ENCODE results near the gene DEPDC5. TPM values are rescaled to one million over a fixed set of nuclear protein-coding genes. Genes with fewer than 3 reads are reported as not detected.
A peak's percentile ranks its signal among the peaks of the same experiment; 100 is the strongest.

DEPDC5 gene
- total and polyA plus RNA-seq, 9 of the 15 experiments (the other 6 are each of a cell fraction or from before 2014, with no cell fraction given): 2.3 to 12.3 (median 10.7) TPM

DNA sequence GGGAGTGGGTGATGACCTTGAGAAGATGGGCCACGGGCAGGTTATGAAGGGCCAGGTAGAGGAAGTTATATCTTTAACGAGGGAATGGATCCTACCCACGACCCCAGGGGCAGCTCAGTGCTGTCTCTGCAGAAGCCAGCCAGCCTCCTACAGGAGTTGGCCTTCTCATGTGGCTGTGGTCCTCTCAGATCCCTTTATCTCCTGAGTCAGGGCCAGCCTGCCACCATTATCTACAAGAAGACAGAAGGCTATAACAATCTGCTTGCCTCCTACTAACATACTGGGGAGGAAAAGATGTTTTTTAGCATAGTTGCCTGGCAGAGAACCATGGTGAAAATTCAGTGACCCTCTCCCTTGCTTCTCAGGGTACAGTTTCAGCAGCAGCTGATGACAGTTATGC, 183.5 kb downstream of the DEPDC5 start (continued):
- TF ChIP-seq, protein P1, sequence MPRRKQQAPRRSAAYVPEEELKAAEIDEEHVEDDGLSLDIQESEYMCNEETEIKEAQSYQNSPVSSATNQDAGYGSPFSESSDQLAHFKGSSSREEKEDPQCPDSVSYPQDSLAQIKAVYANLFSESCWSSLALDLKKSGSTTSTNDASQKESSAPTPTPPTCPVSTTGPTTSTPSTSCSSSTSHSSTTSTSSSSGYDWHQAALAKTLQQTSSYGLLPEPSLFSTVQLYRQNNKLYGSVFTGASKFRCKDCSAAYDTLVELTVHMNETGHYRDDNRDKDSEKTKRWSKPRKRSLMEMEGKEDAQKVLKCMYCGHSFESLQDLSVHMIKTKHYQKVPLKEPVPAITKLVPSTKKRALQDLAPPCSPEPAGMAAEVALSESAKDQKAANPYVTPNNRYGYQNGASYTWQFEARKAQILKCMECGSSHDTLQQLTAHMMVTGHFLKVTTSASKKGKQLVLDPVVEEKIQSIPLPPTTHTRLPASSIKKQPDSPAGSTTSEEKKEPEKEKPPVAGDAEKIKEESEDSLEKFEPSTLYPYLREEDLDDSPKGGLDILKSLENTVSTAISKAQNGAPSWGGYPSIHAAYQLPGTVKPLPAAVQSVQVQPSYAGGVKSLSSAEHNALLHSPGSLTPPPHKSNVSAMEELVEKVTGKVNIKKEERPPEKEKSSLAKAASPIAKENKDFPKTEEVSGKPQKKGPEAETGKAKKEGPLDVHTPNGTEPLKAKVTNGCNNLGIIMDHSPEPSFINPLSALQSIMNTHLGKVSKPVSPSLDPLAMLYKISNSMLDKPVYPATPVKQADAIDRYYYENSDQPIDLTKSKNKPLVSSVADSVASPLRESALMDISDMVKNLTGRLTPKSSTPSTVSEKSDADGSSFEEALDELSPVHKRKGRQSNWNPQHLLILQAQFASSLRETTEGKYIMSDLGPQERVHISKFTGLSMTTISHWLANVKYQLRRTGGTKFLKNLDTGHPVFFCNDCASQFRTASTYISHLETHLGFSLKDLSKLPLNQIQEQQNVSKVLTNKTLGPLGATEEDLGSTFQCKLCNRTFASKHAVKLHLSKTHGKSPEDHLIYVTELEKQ (CRISPR knock-in tag; IDR thresholded peaks at IDR 0.05): no peak
- TF ChIP-seq GATAD2B (IDR thresholded peaks at IDR 0.05; ENCODE audit: borderline replicate concordance) (no peak), HNRNPH1 (optimal IDR thresholded peaks at IDR 0.05; ENCODE audit: low read depth, low read length) (no peak), DNMT1 (IDR thresholded peaks at IDR 0.05) (no peak), XRCC5 (IDR thresholded peaks at IDR 0.05; ENCODE audit: low read depth, low read length) (no peak), GATA2 (CRISPR knock-in tag; IDR thresholded peaks at IDR 0.05) (peak; percentile 94), KLF10 (CRISPR knock-in tag; IDR thresholded peaks at IDR 0.05) (no peak), SAFB (IDR thresholded peaks at IDR 0.05; ENCODE audit: borderline replicate concordance, low read depth, low read length) (no peak), THRAP3 (IDR thresholded peaks at IDR 0.05; ENCODE audit: borderline replicate concordance) (no peak), ARNT (IDR thresholded peaks at IDR 0.05) (0 out of 4 replicates have a peak, but pooled peaks of 1 of the 2 experiments have one; percentile 24), PHB2 (IDR thresholded peaks at IDR 0.05; ENCODE audit: low read depth) (peak; percentile 62; the same call in 1 of the 2 replicates), LEF1 (IDR thresholded peaks at IDR 0.05) (peak; percentile 45; the same call in 1 of the 2 replicates), ZNF699 (CRISPR knock-in tag; IDR thresholded peaks at IDR 0.05; ENCODE audit: insufficient replicate concordance) (no peak), CHD1 (IDR thresholded peaks at IDR 0.05; ENCODE audit: low read length) (no peak), ZBED1 (IDR thresholded peaks at IDR 0.05) (no peak), HMG20B (CRISPR knock-in tag; IDR thresholded peaks at IDR 0.05) (no peak), CHD4 (IDR thresholded peaks at IDR 0.05; ENCODE audit: insufficient read depth, insufficient replicate concordance, low read depth, low read length, poor library complexity, severe bottlenecking) (no peak)
- TF ChIP-seq, protein P2, sequence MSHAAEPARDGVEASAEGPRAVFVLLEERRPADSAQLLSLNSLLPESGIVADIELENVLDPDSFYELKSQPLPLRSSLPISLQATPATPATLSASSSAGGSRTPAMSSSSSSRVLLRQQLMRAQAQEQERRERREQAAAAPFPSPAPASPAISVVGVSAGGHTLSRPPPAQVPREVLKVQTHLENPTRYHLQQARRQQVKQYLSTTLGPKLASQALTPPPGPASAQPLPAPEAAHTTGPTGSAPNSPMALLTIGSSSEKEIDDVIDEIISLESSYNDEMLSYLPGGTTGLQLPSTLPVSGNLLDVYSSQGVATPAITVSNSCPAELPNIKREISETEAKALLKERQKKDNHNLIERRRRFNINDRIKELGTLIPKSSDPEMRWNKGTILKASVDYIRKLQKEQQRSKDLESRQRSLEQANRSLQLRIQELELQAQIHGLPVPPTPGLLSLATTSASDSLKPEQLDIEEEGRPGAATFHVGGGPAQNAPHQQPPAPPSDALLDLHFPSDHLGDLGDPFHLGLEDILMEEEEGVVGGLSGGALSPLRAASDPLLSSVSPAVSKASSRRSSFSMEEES (CRISPR knock-in tag; IDR thresholded peaks at IDR 0.05): no peak
- TF ChIP-seq, protein P3, sequence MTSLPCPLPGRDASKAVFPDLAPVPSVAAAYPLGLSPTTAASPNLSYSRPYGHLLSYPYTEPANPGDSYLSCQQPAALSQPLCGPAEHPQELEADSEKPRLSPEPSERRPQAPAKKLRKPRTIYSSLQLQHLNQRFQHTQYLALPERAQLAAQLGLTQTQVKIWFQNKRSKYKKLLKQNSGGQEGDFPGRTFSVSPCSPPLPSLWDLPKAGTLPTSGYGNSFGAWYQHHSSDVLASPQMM (CRISPR knock-in tag; IDR thresholded peaks at IDR 0.05): no peak

Data from K562 (cell line).